ENCODE results near the gene FNIP2.

FNIP2 gene

DNA sequence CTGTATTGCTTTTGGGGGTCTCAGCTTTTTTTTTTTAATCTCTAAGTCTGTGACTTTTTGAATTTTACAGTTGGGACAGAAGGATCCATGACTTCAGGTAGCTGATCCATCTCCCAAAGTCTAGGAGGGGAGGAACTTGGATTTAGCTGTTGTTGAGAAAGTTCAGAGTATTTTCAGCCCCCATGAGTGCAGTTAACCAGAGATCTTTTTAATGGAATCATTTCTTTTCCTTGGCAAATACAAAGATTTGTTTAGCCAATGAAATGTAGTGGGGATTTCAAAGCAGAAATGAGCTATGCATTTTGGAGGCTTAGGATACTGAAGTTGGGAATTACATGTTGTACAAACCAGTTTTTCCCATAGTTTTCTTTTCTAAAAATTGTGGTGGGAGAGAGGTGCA is 18.1 kb downstream of the FNIP2 start:
- peak overlapping the region; percentile 19; the same call in 1 of the 2 replicates for H3K27ac ChIP-seq (ENCODE audit: extremely low read depth, low read depth, low read length)
- TF ChIP-seq, protein P1, sequence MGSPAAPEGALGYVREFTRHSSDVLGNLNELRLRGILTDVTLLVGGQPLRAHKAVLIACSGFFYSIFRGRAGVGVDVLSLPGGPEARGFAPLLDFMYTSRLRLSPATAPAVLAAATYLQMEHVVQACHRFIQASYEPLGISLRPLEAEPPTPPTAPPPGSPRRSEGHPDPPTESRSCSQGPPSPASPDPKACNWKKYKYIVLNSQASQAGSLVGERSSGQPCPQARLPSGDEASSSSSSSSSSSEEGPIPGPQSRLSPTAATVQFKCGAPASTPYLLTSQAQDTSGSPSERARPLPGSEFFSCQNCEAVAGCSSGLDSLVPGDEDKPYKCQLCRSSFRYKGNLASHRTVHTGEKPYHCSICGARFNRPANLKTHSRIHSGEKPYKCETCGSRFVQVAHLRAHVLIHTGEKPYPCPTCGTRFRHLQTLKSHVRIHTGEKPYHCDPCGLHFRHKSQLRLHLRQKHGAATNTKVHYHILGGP (tag by site-specific recombination; IDR thresholded peaks at IDR 0.05): no peak
- TF ChIP-seq, protein P2, sequence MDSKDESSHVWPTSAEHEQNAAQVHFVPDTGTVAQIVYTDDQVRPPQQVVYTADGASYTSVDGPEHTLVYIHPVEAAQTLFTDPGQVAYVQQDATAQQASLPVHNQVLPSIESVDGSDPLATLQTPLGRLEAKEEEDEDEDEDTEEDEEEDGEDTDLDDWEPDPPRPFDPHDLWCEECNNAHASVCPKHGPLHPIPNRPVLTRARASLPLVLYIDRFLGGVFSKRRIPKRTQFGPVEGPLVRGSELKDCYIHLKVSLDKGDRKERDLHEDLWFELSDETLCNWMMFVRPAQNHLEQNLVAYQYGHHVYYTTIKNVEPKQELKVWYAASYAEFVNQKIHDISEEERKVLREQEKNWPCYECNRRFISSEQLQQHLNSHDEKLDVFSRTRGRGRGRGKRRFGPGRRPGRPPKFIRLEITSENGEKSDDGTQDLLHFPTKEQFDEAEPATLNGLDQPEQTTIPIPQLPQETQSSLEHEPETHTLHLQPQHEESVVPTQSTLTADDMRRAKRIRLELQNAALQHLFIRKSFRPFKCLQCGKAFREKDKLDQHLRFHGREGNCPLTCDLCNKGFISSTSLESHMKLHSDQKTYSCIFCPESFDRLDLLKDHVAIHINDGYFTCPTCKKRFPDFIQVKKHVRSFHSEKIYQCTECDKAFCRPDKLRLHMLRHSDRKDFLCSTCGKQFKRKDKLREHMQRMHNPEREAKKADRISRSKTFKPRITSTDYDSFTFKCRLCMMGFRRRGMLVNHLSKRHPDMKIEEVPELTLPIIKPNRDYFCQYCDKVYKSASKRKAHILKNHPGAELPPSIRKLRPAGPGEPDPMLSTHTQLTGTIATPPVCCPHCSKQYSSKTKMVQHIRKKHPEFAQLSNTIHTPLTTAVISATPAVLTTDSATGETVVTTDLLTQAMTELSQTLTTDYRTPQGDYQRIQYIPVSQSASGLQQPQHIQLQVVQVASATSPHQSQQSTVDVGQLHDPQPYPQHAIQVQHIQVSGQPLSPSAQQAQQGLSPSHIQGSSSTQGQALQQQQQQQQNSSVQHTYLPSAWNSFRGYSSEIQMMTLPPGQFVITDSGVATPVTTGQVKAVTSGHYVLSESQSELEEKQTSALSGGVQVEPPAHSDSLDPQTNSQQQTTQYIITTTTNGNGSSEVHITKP (tag by site-specific recombination; IDR thresholded peaks at IDR 0.05): peak; percentile 48; the same call in 1 of the 2 replicates
- H3K36me3 ChIP-seq (ENCODE audit: control insufficient read depth in 2 of 2, insufficient read depth in 1 of 2, low read length in 2 of 2): no peaks in the 10 kb centered on the region
- ChIA-PET CTCF (interaction anchor here (0.7 to 0.9 kb wide), 2 partner anchors 17 to 50 kb away, joined by 3 to 4 read pairs; no protein-coding TSS in a partner anchor), POLR2A (no interaction called here)
- no peak overlapping the region for H3K4me3 ChIP-seq (ENCODE audit: low read depth, low read length)
- H3K4me1 ChIP-seq (ENCODE audit: control insufficient read depth, insufficient read depth, low read length): peaks cover 29% of the 10 kb centered on the region
- no peaks in the 10 kb centered on the region for H3K9me3 ChIP-seq (ENCODE audit: control insufficient read depth, insufficient read depth, low read depth, low read length)

DNA sequence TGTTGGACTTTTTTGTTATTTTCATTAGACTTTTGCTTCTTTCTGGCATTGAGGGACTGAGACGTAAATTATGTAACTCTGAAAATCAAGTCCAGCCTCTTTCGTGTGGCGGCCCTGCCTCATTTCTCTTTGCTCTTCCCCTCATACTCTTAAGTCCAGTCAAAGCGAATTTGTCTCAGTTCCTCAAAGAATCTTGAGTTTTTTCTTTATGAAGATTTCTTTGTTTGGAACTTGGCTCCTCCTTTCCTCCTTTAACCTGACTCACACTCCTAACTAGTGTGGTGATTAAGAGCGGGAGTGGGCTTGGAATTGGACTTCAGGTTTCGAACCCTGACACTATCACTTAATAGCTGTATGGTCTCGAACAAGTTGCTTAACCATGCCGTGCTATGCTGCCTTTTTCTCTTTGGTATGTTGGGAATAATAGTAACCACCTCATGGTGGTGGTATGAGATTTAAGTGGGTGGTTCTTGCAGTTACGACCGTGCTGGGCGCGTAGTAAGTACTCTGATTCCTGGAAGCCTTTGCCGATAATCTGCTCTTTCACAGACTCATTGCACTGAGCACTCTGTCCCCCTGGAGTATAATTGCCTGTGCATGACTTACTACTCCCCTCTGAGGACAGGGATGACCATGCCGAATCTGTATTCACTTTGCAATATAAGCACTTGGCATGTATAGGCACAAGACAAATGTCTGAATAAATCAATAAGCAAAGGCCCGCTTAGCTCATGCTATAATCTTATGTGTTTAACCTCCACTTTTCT is 19.1 kb downstream of the FNIP2 start:
- no peaks in the 10 kb centered on the region for H3K36me3 ChIP-seq (ENCODE audit: control insufficient read depth in 2 of 2, insufficient read depth in 1 of 2, low read length in 2 of 2)
- H3K4me1 ChIP-seq (ENCODE audit: control insufficient read depth, insufficient read depth, low read length): peaks cover 24% of the 10 kb centered on the region
- CTCF ChIA-PET: interaction anchor here (0.9 kb wide), 1 partner anchor 16 kb away, joined by 4 read pairs; no protein-coding TSS in a partner anchor
- no peaks in the 10 kb centered on the region for H3K9me3 ChIP-seq (ENCODE audit: control insufficient read depth, insufficient read depth, low read depth, low read length)
- POLR2A ChIA-PET: no interaction called here
- H3K27ac ChIP-seq (ENCODE audit: extremely low read depth, low read depth, low read length): no peak overlapping the region
- TF ChIP-seq ZNF184 (tag by site-specific recombination; IDR thresholded peaks at IDR 0.05) (no peak), ZNF155 (tag by site-specific recombination; IDR thresholded peaks at IDR 0.05) (no peak), GLI4 (tag by site-specific recombination; IDR thresholded peaks at IDR 0.05) (no peak), HOXA7 (CRISPR knock-in tag; IDR thresholded peaks at IDR 0.05; ENCODE audit: borderline replicate concordance) (no peak), ZNF658 (tag by site-specific recombination; IDR thresholded peaks at IDR 0.05) (no peak), GLIS2 (tag by site-specific recombination; IDR thresholded peaks at IDR 0.05) (no peak), ZNF837 (tag by site-specific recombination; IDR thresholded peaks at IDR 0.05) (no peak), ZNF830 (tag by site-specific recombination; IDR thresholded peaks at IDR 0.05; ENCODE audit: low read depth) (no peak), ZNF121 (tag by site-specific recombination; IDR thresholded peaks at IDR 0.05) (no peak), MYNN (tag by site-specific recombination; IDR thresholded peaks at IDR 0.05; ENCODE audit: borderline replicate concordance) (no peak), KLF7 (tag by site-specific recombination; IDR thresholded peaks at IDR 0.05; ENCODE audit: borderline replicate concordance) (no peak), KLF10 (tag by site-specific recombination; IDR thresholded peaks at IDR 0.05) (no peak), ZNF366 (tag by site-specific recombination; conservative IDR thresholded peaks at IDR 0.05) (no peak), ZNF324 (tag by site-specific recombination; IDR thresholded peaks at IDR 0.05) (no peak), ZFP41 (tag by site-specific recombination; IDR thresholded peaks at IDR 0.05; ENCODE audit: borderline replicate concordance) (no peak), HOXD13 (CRISPR knock-in tag; IDR thresholded peaks at IDR 0.05; ENCODE audit: borderline replicate concordance) (no peak)
- TF ChIP-seq, protein P3, sequence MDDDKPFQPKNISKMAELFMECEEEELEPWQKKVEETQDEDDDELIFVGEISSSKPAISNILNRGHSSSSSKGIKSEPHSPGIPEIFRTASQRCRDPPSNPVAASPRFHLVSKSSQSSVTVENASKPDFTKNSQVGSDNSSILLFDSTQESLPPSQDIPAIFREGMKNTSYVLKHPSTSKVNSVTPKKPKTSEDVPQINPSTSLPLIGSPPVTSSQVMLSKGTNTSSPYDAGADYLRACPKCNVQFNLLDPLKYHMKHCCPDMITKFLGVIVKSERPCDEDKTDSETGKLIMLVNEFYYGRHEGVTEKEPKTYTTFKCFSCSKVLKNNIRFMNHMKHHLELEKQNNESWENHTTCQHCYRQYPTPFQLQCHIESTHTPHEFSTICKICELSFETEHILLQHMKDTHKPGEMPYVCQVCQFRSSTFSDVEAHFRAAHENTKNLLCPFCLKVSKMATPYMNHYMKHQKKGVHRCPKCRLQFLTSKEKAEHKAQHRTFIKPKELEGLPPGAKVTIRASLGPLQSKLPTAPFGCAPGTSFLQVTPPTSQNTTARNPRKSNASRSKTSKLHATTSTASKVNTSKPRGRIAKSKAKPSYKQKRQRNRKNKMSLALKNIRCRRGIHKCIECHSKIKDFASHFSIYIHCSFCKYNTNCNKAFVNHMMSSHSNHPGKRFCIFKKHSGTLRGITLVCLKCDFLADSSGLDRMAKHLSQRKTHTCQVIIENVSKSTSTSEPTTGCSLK (tag by site-specific recombination; IDR thresholded peaks at IDR 0.05): no peak
- TF ChIP-seq, protein P4, sequence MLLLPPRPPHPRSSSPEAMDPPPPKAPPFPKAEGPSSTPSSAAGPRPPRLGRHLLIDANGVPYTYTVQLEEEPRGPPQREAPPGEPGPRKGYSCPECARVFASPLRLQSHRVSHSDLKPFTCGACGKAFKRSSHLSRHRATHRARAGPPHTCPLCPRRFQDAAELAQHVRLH (tag by site-specific recombination; IDR thresholded peaks at IDR 0.05): no peak
- TF ChIP-seq, protein P5, sequence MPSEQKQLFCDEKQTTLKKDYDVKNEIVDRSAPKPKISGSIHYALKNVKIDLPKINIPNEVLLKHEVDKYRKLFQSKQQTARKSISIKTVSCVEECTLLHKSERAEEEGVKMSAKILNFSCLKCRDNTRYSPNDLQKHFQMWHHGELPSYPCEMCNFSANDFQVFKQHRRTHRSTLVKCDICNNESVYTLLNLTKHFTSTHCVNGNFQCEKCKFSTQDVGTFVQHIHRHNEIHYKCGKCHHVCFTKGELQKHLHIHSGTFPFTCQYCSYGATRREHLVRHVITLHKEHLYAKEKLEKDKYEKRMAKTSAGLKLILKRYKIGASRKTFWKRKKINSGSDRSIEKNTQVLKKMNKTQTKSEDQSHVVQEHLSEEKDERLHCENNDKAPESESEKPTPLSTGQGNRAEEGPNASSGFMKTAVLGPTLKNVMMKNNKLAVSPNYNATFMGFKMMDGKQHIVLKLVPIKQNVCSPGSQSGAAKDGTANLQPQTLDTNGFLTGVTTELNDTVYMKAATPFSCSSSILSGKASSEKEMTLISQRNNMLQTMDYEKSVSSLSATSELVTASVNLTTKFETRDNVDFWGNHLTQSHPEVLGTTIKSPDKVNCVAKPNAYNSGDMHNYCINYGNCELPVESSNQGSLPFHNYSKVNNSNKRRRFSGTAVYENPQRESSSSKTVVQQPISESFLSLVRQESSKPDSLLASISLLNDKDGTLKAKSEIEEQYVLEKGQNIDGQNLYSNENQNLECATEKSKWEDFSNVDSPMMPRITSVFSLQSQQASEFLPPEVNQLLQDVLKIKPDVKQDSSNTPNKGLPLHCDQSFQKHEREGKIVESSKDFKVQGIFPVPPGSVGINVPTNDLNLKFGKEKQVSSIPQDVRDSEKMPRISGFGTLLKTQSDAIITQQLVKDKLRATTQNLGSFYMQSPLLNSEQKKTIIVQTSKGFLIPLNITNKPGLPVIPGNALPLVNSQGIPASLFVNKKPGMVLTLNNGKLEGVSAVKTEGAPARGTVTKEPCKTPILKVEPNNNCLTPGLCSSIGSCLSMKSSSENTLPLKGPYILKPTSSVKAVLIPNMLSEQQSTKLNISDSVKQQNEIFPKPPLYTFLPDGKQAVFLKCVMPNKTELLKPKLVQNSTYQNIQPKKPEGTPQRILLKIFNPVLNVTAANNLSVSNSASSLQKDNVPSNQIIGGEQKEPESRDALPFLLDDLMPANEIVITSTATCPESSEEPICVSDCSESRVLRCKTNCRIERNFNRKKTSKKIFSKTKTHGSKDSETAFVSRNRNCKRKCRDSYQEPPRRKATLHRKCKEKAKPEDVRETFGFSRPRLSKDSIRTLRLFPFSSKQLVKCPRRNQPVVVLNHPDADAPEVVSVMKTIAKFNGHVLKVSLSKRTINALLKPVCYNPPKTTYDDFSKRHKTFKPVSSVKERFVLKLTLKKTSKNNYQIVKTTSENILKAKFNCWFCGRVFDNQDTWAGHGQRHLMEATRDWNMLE (tag by site-specific recombination; conservative IDR thresholded peaks at IDR 0.05; ENCODE audit: low read depth): no peak
- no peak overlapping the region for H3K4me3 ChIP-seq (ENCODE audit: low read depth, low read length)
